SKM-1 (cell line): Measurements from ENCODE around the gene WNT9A.

Experiments used
- DNase-seq: peaks from one replicate; lab custom pipeline; 2025; ENCODE audit not compliant: unreplicated experiment; lab: John Stamatoyannopoulos, UW

Gene WNT9A

GRCh38 chr1:227942021-227942715 lies 5.6 kb downstream of the WNT9A start:
- no peak for DNase-seq

- no peak for DNase-seq
These were observed 6.2 kb downstream of the WNT9A start for GRCh38 chr1:227941509-227942020.

- no peak for DNase-seq
These were observed 6.9 kb downstream of the WNT9A start for GRCh38 chr1:227940791-227941241.

- no peak for DNase-seq
These were observed 7.7 kb downstream of the WNT9A start for GRCh38 chr1:227939791-227940771.

GRCh38 chr1:227938911-227939790 lies 8.6 kb downstream of the WNT9A start:
- no peak for DNase-seq

GRCh38 chr1:227938276-227938675 lies 9.5 kb downstream of the WNT9A start:
- no peak for DNase-seq

- no peak for DNase-seq
These were observed 9.9 kb downstream of the WNT9A start for GRCh38 chr1:227937838-227938145.

- no peak for DNase-seq
These were observed 10.5 kb downstream of the WNT9A start for GRCh38 chr1:227937031-227937837.

GRCh38 chr1:227935826-227936225 lies 11.9 kb downstream of the WNT9A start:
- no peak for DNase-seq

- DNase-seq, result no peak
These were observed 13.0 kb downstream of the WNT9A start for GRCh38 chr1:227934476-227935313.

GRCh38 chr1:227929751-227930472 lies 17.8 kb downstream of the WNT9A start:
- DNase-seq, result no peak

GRCh38 chr1:227928811-227929375 lies 18.8 kb downstream of the WNT9A start:
- no peak for DNase-seq

- DNase-seq, result no peak
These were observed 19.6 kb downstream of the WNT9A start for GRCh38 chr1:227927971-227928741.

- DNase-seq, result no peak
These were observed 20.5 kb downstream of the WNT9A start for GRCh38 chr1:227926896-227927885.

GRCh38 chr1:227926216-227926791 lies 21.4 kb downstream of the WNT9A start:
- DNase-seq, result no peak
